Mucosa of gallbladder (tissue), 1 donor: Measurements from ENCODE around the gene NTSR2. TPM values are rescaled to one million over a fixed set of nuclear protein-coding genes. Genes with fewer than 3 reads are reported as not detected.

Experiments used
- DNase-seq: peaks from one replicate; pipeline ENCODE4 v3.0.0-alpha.2; 2020; ENCODE audit warnings: low spot score
- total RNA-seq: library from RNA; stranded (reverse); gene quantifications from one replicate; pipeline ENCODE4 v1.2.1, GENCODE V29; 2021
- donor health status: DM: no; HTN: no; CAD: no.

Gene NTSR2, protein sequence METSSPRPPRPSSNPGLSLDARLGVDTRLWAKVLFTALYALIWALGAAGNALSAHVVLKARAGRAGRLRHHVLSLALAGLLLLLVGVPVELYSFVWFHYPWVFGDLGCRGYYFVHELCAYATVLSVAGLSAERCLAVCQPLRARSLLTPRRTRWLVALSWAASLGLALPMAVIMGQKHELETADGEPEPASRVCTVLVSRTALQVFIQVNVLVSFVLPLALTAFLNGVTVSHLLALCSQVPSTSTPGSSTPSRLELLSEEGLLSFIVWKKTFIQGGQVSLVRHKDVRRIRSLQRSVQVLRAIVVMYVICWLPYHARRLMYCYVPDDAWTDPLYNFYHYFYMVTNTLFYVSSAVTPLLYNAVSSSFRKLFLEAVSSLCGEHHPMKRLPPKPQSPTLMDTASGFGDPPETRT
- not detected for total RNA-seq

DNA sequence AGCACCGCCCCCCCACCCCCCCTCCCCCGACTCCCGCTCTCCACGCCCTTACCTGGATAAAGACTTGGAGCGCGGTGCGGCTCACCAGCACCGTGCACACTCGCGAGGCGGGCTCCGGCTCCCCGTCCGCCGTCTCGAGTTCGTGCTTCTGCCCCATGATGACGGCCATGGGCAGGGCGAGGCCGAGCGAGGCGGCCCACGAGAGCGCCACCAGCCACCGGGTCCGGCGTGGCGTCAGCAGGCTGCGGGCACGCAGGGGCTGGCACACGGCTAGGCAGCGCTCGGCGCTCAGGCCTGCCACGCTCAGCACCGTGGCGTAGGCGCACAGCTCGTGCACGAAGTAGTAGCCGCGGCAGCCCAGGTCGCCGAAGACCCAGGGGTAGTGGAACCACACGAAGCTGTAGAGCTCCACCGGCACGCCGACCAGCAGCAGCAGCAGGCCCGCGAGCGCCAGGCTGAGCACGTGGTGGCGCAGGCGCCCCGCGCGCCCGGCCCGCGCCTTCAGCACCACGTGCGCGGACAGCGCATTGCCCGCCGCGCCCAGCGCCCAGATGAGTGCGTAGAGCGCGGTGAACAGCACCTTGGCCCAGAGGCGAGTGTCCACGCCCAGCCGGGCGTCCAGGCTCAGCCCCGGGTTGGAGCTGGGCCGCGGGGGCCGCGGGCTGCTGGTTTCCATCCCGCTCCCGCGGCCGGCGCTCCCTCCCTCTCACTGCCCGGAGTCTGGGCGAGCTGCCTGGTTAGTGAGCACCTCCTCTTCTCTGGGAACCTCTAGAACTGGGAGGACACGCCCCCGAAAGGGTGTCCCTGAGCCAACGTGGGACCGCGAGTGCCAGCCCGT lies at the start of gene NTSR2:
NTSR2 (minus strand) TSS at position 742 of the 838 bp plus-strand sequence; CDS start at position 676, 66 bp downstream.
- peak; percentile 68 for DNase-seq

DNA sequence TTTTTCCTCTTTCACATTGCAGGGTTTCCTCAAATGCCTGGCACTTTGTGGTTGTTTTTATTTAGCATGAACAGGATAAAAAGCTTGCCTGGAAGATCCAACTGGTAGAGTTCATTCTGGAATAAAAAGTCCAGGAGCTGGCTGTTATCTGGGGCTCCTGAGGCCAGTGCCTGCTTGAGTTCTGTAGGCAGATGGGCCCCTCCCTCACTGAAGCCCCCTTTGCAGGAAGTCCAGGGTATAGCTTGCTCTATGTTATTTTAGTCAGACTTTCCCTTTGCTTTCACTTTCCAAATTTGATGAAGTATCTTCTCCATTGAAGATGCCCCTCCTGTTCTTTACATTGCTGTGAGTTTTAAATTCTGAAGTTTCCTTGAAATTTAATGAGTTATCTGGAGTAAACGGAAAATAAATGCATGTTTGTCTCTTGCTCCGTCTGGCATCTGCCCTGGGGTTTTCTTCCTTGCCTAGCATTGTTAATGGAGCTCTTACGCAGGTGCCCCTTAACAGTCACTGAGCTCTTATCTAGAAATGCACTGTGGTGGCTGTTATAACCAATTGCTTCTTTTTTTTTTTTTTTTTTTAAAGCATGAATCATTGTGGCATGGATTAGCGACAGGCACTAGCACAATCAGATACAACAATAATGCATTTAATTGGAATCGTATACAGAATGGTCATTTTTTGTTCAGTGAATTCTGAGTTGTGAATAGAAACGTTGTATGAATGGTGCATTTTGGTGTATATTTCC lies 49.4 kb upstream of the NTSR2 start:
- no peak for DNase-seq

DNA sequence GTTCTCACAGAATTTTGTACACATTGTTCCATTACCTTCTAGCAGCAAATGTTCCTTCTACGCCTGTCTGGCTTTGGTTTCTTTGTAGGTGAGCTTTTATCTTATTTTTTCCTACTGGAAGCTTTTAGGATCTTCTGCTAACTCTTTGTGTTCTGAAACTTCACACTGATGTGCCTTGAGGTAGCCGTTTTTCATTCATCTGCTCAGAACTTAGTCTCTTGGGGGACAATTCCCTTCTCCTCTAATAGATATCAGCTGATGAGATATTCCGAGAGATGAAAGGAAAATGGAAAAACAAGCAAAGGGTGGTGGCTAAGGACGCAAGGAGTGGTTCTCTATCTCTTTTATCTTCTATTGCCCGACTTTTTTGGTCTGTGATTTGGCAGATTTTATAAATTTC lies 48.6 kb upstream of the NTSR2 start:
- DNase-seq, result no peak

DNA sequence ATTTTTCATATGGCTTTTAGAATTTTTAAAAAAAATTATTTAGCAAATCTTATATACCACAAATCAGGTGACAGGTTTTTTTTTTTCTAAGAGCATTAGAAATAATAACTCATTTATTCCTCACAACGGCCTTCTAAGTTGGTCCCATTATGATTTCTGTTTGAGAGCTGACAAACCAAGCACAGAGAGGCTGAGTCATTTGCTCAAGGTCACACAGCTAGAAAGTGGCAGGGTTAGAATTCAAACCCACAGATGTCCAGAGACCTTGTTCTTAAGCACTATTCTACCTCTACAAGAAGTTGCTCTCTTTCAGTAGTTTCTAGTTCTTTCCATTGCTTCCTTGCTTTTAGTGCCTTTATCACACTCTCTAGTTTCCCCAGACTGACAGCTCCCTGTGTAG lies 47.6 kb upstream of the NTSR2 start:
- DNase-seq, result no peak

DNA sequence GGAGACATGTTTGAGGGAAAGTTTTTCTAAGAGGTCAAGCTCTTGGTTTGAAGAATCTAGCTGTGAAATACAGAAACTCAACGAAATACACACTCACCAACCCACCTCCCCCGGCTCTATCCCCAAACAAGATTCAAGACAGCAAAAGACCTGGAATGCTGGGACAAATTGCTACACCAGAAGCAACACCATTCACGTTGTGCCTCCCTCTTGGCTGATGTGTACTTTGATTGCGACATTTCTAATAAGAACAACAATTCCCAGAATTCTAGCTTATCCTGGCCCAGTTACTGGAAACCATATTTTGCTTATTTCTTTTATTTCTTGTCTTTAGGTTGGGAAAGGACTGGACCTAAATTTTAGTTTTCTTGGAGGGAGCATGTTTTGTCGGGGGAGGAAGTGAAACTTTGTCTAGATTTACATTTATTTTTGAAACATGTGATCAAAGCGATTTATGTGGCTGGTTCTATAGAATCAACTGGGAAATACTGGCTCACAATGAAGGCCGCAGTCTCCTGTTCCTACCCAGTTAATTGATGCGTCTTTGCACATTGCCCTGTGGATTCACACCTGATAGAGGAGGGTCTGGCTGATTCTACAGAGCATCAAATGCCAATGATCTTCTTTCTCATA lies 46.8 kb upstream of the NTSR2 start:
- DNase-seq, result no peak

DNA sequence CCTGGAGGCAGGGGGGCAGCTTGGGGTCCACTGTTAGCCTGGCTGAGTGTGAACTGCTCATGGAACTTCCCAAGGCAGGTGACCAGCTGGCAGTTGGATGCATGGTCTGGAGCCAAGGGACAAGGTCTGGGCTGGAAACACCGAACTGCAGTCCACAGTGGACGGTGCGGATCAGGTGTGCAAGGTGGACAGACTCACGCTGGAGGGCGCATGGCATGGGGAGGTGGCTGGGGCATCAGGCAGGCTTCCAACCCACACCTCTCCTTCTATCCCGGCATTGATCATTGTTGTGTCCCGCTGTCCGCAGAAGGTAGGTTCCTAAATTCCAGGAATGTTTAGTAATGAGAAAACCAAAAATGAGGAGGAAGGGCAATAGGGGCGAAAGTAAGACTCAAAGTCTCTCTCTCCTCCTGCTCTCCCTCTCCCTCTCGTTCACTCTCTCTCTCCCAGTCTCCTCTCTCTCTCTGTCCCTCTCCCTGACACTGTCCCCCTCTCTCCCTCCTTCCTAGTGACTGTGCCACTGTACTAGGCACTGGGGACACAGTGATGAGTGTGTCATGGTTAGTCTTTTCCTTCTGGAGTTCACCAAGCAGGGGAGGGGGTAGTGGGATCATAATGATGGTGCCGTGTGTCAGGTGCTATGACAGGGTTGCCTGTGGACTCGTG lies 46.1 kb upstream of the NTSR2 start:
- DNase-seq, result no peak

DNA sequence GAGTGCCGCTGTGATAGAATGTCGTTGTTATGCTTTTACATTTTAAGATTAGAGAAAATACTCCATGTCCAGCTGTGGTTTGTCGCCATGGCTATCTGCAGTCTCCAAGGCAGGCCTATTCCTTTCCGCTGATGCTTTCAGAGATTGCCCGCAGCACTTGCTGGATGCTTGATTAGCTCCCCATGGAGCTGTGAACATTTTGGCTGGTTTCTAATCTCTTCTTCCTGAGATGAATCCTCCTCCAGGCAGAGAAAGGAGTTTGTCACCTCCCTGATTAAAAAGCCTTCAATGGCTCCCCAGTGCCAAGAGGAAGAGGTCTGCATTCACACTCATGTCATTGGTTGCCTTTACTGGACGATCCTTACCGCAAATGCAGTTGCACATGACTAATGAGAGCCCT lies 43.8 kb upstream of the NTSR2 start:
- no peak for DNase-seq

DNA sequence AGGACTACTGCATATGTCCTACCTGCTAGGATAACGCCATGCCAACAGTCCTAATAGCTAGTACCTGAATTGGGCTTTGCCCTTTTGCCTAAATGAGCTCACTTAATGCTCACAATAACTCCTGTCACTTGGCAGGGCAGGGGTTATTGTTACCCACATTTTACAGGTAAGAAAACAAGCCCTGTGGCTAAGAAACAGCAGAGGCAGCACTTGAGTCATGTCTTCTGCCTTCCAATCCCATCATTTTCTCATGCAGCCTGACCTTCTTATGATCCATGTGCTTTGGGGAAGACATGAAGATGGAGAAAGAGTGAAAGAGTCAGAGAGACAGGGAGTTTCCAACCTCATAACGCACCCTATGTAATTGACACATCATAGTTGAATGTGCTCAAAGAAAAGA lies 42.9 kb upstream of the NTSR2 start:
- DNase-seq, result no peak

DNA sequence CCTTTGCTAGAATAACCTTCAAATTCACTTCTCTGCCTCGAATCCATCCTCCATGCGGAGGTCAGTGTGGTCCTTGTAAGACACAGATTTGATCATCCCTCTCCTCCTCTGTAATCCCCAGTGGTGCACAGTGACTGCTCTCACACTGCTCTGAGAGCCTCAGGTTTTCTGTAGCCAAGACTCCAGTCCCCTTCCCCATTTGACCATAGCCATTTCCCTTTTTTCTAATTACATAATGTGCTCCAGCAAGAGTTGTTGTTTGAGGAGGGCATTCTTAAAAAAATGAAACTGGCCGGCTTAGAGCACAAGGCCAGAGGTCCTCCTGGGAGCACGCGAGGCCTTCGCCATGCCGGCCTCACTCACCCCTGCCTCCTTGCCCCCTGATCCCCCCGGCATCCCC lies 41.8 kb upstream of the NTSR2 start:
- DNase-seq, result no peak

DNA sequence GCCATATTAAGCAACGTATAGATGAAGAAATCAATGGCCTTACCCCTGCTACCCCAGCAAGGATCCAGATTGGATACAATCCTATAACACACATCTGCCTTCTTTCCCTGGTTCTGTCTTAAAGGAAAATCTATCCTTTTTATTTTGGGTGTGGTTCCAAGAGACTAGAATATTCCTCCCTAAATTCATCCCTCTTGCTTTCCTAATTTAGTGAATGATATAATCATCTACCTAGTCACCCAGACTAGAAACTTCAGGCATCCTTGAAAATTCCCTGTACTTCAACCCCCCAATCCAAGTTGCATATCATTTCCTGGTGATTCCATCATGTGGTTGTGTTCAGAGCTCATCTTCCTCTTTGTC lies 41.3 kb upstream of the NTSR2 start:
- no peak for DNase-seq

DNA sequence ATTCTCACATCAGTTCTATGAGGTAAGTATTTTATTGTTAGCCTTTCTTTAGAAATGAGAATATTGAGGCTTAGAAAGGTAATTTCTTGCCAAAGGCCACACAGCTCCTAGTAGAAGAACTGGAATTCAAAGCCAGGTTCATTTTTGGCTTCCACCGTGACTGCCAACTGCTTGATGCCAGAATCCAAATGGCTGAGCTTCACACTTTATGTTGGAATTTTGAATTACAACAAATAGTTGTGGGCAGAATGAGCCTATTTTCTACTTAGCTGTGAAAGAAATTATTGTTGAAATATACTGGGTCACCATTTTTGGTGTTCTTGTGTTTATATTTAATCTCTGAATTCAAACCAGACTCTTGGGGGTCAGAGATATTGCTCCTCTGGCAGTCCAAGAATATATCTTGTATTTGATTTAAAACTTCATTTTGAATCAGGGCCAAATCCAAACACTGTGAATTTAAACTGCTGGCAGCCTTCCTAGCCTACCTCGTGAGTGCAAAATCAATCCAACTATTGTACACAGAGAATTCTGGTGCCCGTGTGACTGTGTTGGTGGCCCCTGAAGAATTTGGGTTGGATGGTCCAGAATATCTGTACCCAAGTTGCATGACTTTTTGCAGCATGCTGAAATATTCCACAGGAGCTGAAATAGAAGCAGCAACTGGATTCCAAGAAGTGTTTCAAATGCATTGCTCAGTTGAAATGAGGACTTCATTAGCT lies 40.8 kb upstream of the NTSR2 start:
- peak; percentile 61 for DNase-seq

DNA sequence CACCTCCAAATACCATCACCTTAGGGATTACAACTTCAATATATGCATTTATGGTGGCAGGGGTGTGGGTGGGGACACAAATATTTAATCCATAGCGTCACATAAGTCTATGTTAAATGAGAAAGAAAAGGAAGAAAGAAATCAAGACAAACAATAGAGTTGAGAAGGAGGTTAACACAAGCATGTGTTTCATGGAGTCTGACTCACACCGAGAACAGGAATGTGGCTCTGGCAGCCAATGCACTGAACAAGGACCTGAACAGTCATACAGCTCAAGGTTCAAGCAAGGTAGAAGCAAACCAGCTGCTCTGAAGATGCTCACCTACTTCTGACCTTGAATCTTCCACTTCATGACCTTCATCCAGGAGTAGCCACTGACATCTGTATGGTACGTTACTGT lies 40.2 kb upstream of the NTSR2 start:
- DNase-seq, result peak; percentile 72

DNA sequence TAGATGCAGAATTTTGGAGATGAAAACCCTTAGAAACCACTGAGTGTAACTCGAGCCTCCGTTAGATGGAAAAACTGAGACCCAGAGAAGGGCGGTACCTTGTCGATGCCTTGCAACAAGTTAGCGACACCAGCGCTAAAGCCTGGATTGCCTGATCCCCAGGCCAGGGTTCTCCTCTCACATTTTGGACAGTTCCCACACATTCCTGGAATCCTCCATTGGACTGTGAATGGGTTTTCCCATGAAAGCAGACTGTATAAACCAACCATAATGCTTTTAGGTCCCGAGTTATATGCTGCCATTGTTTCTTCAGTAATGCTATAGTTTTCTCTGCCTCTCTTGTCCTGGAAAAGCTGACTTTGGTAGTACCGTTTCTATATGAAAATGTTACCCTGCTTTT lies 39.3 kb upstream of the NTSR2 start:
- no peak for DNase-seq

DNA sequence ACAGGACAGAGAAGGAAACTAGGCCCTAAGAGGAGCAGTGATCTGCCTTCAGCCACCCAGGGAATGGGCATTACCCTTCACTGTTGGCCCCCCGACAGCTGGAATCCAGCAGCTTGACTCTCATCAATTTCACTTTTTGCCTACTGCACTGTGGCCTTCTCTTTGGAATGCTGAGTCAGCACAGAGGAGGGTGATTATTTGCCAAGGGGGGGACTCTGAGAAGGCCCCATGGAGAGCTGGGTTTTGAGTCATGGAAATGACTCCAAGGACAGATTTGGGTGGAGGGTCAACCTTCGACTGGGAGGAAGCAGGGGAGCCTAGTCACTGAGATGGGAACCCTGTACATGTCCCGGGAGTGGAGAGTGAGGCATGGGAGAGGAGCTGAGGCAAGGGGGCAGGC lies 38.1 kb upstream of the NTSR2 start:
- no peak for DNase-seq

DNA sequence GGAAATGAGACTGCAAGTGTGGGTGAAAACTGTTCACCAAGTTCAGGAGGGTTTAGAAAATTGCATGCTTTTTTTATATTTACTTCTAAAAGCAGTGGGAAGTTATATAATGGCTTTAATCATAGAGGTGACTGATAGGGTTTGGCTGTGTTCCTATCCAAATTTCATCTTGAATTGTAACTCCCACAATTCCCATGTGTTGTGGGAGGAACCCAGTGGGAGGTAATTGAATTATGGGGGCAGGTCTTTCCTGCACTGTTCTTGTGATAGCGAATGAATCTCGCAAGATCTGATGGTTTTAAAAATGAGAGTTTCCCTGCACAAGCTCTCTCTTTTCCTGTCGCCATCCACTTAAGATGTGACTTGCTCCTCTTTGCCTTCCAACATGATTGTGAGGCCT lies 35.7 kb upstream of the NTSR2 start:
- DNase-seq, result no peak

DNA sequence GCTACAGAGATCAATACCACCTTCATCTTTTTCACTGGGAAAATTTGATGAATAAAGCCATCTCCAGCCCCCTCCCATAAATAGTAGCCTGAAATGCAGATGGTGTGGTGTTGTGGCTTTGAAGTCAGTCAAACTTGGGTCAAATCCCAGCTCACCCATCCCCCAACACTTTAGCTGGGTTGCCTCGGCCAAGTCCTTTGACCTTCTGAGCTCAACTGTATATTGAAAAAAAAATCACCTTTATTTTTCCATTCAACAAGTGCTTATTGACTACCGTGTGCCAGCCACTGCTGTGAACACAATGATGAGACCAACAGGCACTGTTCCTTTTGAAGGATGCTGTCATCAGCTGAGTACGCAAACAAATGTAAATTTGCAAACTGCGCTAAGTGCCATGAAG lies 35.1 kb upstream of the NTSR2 start:
- no peak for DNase-seq

DNA sequence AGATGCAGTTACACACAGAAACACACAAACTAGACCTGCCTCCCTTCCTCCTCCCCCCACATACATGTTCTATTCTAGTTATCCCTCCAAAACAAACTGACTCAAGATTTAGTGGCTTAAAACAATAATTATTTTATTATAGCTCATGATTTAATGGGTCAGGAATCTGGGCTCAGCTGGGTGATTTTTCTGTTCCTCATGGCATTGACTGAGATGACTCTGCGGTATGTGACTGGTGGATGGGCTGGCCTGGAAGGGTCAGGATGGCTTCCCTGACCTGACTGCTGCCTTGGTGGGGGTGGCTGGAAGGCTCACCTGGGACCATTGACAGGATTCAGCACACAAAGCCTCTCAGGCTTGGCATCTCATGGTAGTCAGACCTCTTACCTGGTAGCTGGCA lies 33.7 kb upstream of the NTSR2 start:
- no peak for DNase-seq

DNA sequence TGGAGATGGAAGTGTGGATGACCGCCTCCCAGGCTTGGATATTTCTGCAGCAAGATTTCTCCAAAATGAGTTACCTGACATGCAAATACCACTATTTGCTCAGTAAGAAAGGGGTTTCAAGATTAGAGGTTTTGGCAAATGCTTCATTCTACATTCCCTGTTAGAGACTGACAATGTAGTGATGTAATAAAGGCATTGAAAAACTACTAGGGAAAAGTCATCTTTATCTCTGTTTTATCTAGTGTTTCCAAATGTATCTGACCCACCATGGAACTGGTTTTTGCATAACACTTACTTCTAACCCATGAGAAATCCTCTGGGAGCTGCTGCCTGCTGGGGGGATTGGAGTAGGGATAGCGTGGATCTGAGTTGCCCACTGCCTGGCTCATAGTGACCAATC lies 33.0 kb upstream of the NTSR2 start:
- no peak for DNase-seq

DNA sequence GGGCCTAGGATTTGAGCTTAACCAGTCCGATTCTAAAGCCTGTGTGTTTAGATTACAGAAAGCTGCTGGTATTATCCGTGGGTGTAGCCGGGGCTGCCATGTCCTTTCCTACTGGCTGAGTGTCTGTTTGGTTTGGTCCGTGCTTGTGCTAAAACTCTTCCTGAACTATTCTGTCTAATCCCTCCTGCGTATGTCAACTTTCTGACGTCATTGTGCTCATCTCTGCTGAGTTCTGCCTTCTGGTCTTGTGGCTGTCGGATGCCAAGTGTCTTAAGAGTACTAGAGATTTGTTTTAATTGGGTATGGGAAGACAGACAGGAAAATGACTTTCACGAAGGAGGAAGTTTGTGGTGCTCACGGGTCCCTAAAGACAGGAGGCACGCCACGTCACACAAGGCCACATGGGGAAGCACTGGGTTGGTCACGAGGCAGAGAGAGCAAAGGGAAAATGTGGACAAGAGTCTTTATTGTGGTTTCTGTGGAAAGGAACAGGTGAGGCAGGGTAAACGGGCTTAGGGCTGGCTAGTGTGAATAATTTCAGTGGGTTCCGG lies 31.8 kb upstream of the NTSR2 start:
- peak; percentile 66 for DNase-seq

DNA sequence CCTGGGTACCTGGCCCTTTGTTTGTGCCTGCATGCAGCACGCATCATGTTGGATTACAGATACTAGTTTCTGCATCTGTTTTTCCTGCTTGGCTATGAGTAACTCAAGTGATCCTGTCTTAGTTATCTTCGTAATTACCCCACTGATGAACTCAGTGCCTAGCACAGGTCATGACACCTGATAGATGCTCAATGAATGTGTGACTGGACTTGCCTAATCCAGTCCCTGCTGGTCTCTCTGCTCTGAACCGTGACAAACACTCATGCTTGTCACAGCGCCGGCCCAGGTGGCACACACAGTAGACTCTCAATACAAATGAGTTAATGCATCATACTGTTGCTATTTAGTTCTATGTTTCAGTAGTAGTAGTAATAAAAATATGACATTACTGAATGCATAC lies 31.2 kb upstream of the NTSR2 start:
- DNase-seq, result no peak
